Neutrophil (primary cell): ENCODE results near the gene BLOC1S6.
A peak's percentile ranks its signal among the peaks of the same experiment; 100 is the strongest.
"Not testable (repeated sequence)": the region's sequence is repeated elsewhere in the genome, so short reads cannot be mapped to it uniquely, and the experiment has no call there.

Experiments
- H3K27ac ChIP-seq: fragments of 200-600 bp; sonication (generic); 2 replicates; pipeline ENCODE4 v1.5.1; 2016; ENCODE audit warnings: mild to moderate bottlenecking, moderate library complexity
- H3K27me3 ChIP-seq: fragments of 200-600 bp; sonication (generic); 2 replicates; pipeline ENCODE4 v1.6.0; 2016; ENCODE audit warnings: mild to moderate bottlenecking
- H3K36me3 ChIP-seq: fragments of 200-600 bp; sonication (generic); 2 replicates; pipeline ENCODE4 v1.5.1; 2017
- H3K4me1 ChIP-seq, 2 experiments: fragments of 200-600 bp in 1 of 2; sonication (generic) in 1 of 2; 1 replicate in 1 of 2; 2 replicates in 1 of 2; pipeline versions ENCODE4 v1.5.1 to v1.6.1; 2013 to 2016; ENCODE audit warnings: low read depth in 1 of 2, low read length in 1 of 2, mild to moderate bottlenecking in 1 of 2, moderate library complexity in 1 of 2; ENCODE audit not compliant: control insufficient read depth in 1 of 2, insufficient read depth in 1 of 2
- H3K4me3 ChIP-seq, 2 experiments: fragments of 200-600 bp in 1 of 2; sonication (generic) in 1 of 2; 1 replicate in 1 of 2; 2 replicates in 1 of 2; pipeline ENCODE4 v1.5.1; 2013 to 2016; ENCODE audit warnings: low read depth in 1 of 2, low read length in 1 of 2, mild to moderate bottlenecking in 1 of 2, moderate library complexity in 1 of 2
- H3K9me3 ChIP-seq: fragments of 200-600 bp; sonication (generic); 2 replicates; pipeline ENCODE4 v1.5.1; 2016
- TF ChIP-seq, protein P1 (sequence below): fragments of 200-600 bp; sonication (generic); IDR thresholded peaks from 2 replicates; pipeline ENCODE4 v1.5.1; 2016; ENCODE audit warnings: antibody characterized with exemption

Gene BLOC1S6

DNA sequence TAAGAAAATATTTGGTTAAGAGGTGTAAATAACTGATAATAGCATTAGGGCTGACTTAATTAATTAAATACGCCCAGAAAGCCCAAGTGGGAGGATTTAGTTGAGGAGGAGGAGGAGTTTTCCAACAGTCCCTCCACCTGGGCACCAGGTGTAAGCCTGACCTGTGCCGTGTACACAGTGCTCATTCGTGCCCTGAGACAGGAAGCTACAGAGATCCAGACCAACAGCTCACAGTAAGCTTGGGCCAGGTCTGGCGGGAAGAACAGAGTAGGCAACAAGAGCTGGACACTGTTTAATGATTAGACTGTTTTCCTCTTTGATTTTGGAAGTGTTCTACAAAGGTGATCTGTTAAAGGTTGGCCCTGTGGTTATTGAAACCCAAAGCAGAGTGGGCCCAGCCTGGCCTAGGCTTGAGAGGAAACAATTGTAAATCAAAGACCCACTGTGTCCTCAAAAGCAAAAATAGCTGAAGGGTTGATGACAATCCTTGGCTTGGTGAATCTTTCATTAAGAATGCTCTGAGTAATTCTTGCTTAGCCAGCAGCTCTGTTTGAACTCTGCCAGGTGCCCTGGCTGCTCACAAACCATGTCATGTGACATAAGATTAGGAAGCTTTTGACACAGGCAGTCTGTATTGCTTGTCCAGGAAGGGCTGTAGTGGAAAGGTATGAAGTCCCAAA is 61.5 kb downstream of the BLOC1S6 start:
- Histone ChIP-seq H3K27ac (peak overlapping the region; percentile 69), H3K4me1 (peaks cover 69 to 82% of the 10 kb centered on the region in 2 experiments)
- TF ChIP-seq, protein P1, sequence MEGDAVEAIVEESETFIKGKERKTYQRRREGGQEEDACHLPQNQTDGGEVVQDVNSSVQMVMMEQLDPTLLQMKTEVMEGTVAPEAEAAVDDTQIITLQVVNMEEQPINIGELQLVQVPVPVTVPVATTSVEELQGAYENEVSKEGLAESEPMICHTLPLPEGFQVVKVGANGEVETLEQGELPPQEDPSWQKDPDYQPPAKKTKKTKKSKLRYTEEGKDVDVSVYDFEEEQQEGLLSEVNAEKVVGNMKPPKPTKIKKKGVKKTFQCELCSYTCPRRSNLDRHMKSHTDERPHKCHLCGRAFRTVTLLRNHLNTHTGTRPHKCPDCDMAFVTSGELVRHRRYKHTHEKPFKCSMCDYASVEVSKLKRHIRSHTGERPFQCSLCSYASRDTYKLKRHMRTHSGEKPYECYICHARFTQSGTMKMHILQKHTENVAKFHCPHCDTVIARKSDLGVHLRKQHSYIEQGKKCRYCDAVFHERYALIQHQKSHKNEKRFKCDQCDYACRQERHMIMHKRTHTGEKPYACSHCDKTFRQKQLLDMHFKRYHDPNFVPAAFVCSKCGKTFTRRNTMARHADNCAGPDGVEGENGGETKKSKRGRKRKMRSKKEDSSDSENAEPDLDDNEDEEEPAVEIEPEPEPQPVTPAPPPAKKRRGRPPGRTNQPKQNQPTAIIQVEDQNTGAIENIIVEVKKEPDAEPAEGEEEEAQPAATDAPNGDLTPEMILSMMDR, result no peak

DNA sequence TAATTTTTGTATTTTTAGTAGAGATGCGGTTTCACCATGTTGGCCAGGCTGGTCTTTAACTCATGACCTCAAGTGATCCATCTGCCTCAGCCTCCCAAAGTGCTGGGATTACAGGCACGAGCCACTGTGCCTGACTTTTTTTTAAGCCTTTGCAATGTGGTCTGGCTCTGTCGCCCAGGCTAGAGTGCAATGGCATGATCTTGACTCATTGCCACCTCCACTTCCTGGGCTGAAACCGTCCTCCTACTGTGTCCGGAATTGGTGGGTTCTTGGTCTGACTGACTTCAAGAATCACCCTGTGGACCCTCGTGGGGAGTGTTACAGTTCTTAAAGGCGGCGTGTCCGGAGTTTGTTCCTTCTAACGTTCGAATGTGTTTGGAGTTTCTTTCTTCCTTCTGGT is 62.8 kb downstream of the BLOC1S6 start:
- H3K27me3 ChIP-seq, H3K36me3 ChIP-seq, H3K4me3 ChIP-seq, H3K9me3 ChIP-seq: not testable (repeated sequence)
- peaks cover 69 to 82% of the 10 kb centered on the region in 2 experiments for H3K4me1 ChIP-seq
- H3K27ac ChIP-seq, result peak overlapping the region; percentile 69

More for the DNA sequence above, 61.5 kb downstream of the BLOC1S6 start:
- Histone ChIP-seq H3K4me3 (no peak overlapping the region), H3K9me3 (no peaks in the 10 kb centered on the region), H3K27me3 (no peaks in the 10 kb centered on the region), H3K36me3 (no peaks in the 10 kb centered on the region)

DNA sequence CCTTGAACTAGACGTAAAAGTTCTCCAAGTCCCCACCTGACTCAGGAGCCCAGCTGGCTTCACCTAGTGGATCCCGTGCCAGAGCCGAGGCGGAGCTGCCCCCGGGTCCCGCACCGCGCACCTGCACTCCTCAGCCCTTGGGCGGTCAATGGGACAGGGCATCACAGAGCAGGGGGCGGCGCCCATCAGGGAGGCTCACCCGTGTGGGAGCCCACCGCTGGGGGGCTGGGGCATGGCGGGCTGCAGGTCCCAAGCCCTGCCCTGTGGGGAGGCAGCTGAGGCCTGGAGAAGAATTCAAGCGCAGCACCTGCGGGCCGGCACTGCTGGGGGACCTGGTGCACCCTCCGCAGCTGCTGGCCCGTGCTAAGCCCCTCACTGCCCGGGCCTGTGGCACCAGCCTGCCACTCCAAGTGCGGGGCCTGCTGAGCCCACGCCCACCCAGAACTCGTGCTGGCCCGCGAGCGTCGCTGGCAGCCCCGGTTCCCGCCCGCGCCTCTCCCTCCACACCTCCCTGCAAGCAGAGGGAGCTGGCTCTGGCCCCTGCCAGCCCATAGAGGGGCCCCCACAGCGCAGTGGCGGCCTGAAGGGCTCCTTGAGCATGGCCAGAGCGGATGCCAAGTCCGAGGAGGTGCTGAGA is 63.8 kb downstream of the BLOC1S6 start:
- TF ChIP-seq, protein P1, result no peak
- H3K27me3 ChIP-seq, result no peaks in the 10 kb centered on the region
- H3K36me3 ChIP-seq, result no peaks in the 10 kb centered on the region
- H3K27ac ChIP-seq, result no peak overlapping the region
- no peak overlapping the region for H3K4me3 ChIP-seq
- H3K4me1 ChIP-seq, result peaks cover 68 to 77% of the 10 kb centered on the region in 2 experiments
- no peaks in the 10 kb centered on the region for H3K9me3 ChIP-seq

DNA sequence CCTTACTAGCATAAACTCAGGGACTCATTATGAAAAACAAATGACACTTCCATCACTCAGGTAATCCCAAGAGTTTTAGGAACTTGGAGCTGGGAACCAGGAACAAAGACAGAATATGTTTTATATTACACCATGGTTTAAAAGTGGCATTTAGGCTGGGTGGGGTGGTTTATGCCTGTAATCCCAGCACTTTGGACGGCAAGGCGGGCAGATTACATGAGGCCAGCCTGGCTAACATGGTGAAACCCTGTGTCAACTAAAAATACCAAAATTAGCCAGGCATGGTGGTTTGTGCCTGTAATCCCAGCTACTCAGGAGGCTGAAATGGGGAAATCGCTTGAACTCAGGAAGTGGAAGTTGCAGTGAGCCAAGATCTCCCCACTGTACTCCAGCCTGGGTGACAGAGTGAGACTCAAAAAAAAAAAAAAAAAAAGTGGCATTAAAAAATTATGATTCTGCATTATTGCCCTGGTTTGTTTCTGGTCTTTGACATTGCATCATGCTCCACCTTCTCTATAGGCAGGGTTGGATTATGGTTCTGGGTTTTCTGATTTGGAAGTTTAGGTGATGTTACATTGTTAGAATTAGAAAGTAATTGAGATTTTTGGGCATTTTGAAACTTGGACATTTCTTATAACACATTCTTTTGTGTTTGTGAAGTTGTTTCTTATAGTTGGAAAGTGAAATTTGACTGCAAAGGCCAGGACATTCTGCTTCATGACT is 66.7 kb downstream of the BLOC1S6 start:
- H3K4me3 ChIP-seq, result peak overlapping the region in 1 of 2 experiments; percentile 19
- H3K9me3 ChIP-seq, result no peaks in the 10 kb centered on the region
- H3K4me1 ChIP-seq, result peaks cover 51 to 58% of the 10 kb centered on the region in 2 experiments
- no peaks in the 10 kb centered on the region for H3K27me3 ChIP-seq
- peaks cover 7% of the 10 kb centered on the region for H3K36me3 ChIP-seq
- TF ChIP-seq, protein P1, result no peak
- peak overlapping the region; percentile 83 for H3K27ac ChIP-seq

DNA sequence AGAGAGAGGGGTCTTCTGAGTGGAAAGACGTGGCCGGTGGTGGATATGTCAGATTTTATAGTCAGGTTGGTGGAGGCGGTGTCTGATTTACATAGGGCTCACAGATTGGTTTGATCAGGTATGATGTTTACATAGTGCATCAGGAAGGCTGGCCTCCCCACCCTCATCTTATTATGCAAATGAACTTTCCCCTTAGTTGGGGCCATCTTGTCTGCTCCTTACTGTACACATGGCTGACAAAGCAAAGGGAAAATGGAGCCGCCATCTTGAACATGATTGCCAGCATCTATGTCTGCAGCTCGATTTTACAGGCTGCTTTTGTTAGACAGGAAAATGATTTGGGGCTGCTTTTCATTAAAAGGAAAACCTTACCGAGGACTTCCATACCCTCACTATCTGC is 67.6 kb downstream of the BLOC1S6 start:
- TF ChIP-seq, protein P1, result no peak
- Histone ChIP-seq H3K9me3 (no peaks in the 10 kb centered on the region), H3K36me3 (peaks cover 16% of the 10 kb centered on the region), H3K4me3 (no peak overlapping the region), H3K27me3 (no peaks in the 10 kb centered on the region), H3K27ac (peak overlapping the region; percentile 83), H3K4me1 (peaks cover 42 to 49% of the 10 kb centered on the region in 2 experiments)

DNA sequence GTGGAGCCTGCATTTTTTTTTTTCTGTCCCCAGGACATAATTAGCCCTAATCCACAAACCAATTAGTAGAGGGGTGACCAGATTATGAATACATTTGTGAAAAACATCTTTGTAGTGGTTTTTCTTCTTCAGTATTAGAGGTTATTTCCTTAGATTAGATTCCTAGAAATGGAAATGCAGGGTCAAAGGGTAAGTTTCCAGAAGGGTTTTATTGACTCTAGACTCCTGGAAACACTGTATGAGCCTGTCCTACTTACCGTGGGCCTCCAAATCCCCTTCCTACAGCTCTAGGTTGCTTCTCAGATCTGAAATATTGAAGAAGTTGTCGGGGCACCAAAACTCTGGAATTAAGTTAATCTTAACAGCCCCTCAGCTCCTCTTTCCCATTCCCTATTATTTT is 70.1 kb downstream of the BLOC1S6 start:
- Histone ChIP-seq H3K9me3 (no peaks in the 10 kb centered on the region), H3K27ac (no peak overlapping the region), H3K4me3 (no peak overlapping the region), H3K4me1 (peaks cover 31 to 32% of the 10 kb centered on the region in 2 experiments), H3K27me3 (no peaks in the 10 kb centered on the region), H3K36me3 (peaks cover 39% of the 10 kb centered on the region)
- TF ChIP-seq, protein P1, result no peak
